Mesendoderm (in vitro differentiated cells): ENCODE results near the gene NSD1.

Experiments used
- DNase-seq: peaks from one replicate; pipeline ENCODE4 v3.0.0; 2013
- H2AK5ac ChIP-seq: 2 replicates; pipeline ENCODE4 v1.6.1; 2013; ENCODE audit warnings: low read length, inconsistent platforms
- H2BK120ac ChIP-seq: 2 replicates; pipeline ENCODE4 v1.6.1; 2013; ENCODE audit warnings: low read depth, mild to moderate bottlenecking, low read length, moderate library complexity, mixed read lengths
- H2BK15ac ChIP-seq: replicated peaks from 2 replicates; pipeline ENCODE4 v1.6.1; 2013; ENCODE audit warnings: low read depth, mild to moderate bottlenecking, moderate library complexity
- H2BK5ac ChIP-seq: 2 replicates; pipeline ENCODE4 v1.6.1; 2013; ENCODE audit warnings: low read length, inconsistent platforms
- H3K18ac ChIP-seq: 2 replicates; pipeline ENCODE4 v1.6.1; 2013; ENCODE audit warnings: mild to moderate bottlenecking, low read length, mixed read lengths
- H3K23ac ChIP-seq: one replicate; pipeline ENCODE4 v1.6.1; 2013; ENCODE audit warnings: low read length
- H3K27ac ChIP-seq: 2 replicates; pipeline ENCODE4 v1.5.1; 2013; ENCODE audit warnings: low read depth, mild to moderate bottlenecking, inconsistent platforms, low read length, moderate library complexity
- H3K27me3 ChIP-seq: 2 replicates; pipeline ENCODE4 v1.6.1; 2013; ENCODE audit warnings: low read length, control low read depth, mild to moderate bottlenecking, inconsistent platforms; ENCODE audit not compliant: insufficient read depth, poor library complexity
- H3K36me3 ChIP-seq: 2 replicates; pipeline ENCODE4 v1.6.1; 2013; ENCODE audit warnings: low read length, inconsistent platforms; ENCODE audit not compliant: control insufficient read depth, insufficient read depth
- H3K4ac ChIP-seq: one replicate; pipeline ENCODE4 v1.6.1; 2013; ENCODE audit warnings: low read depth, mild to moderate bottlenecking, low read length, moderate library complexity
- H3K4me1 ChIP-seq: 2 replicates; pipeline ENCODE4 v1.6.1; 2013; ENCODE audit warnings: low read depth, low read length, inconsistent platforms; ENCODE audit not compliant: control insufficient read depth
- H3K4me2 ChIP-seq: 2 replicates; pipeline ENCODE4 v1.6.1; 2013; ENCODE audit warnings: low read length
- H3K4me3 ChIP-seq: 2 replicates; pipeline ENCODE4 v1.5.1; 2013; ENCODE audit warnings: mild to moderate bottlenecking, low read length
- H3K56ac ChIP-seq: one replicate; pipeline ENCODE4 v1.6.1; 2013; ENCODE audit warnings: low read length
- H3K79me1 ChIP-seq: 2 replicates; pipeline ENCODE4 v1.6.1; 2013; ENCODE audit warnings: low read length, inconsistent platforms
- H3K79me2 ChIP-seq: 2 replicates; pipeline ENCODE4 v1.6.1; 2013; ENCODE audit warnings: mild to moderate bottlenecking, low read length; ENCODE audit not compliant: control insufficient read depth, insufficient read depth
- H3K9ac ChIP-seq: 2 replicates; pipeline ENCODE4 v1.6.1; 2013; ENCODE audit warnings: low read length, inconsistent platforms
- H4K5ac ChIP-seq: one replicate; pipeline ENCODE4 v1.6.1; 2013; ENCODE audit warnings: low read length
- H4K8ac ChIP-seq: one replicate; pipeline ENCODE4 v1.6.1; 2013; ENCODE audit warnings: low read depth, mild to moderate bottlenecking, control low read depth, low read length, moderate library complexity
- WGBS: extraction: QIAGEN DNeasy Blood & Tissue Kit; methylation state at CpG from one replicate; pipeline ENCODE4 v1.1.7; 2013; ENCODE audit warnings: low lambda C conversion rate, missing lambda C conversion rate; ENCODE audit not compliant: insufficient coverage; ENCODE audit errors: extremely low coverage; 5-methylcytosine and 5-hydroxymethylcytosine counted together

The NSD1 gene

GRCh38 chr5:177301503-177302165 lies 168.1 kb downstream of the NSD1 start:
- H3K23ac ChIP-seq = no peak overlapping the region
- H2BK120ac ChIP-seq = no peak overlapping the region
- H3K36me3 ChIP-seq = peaks cover 3% of the 10 kb centered on the region
- H3K79me2 ChIP-seq = peaks cover 18% of the 10 kb centered on the region
- no peak overlapping the region for H3K4me3 ChIP-seq
- no CpG with 5 or more reads among the region's 7 CpGs for WGBS
- H2BK15ac ChIP-seq = no peak overlapping the region
- no peaks in the 10 kb centered on the region for H3K27me3 ChIP-seq
- peaks cover 4% of the 10 kb centered on the region for H3K4me1 ChIP-seq
- peaks cover 10% of the 10 kb centered on the region for H3K79me1 ChIP-seq
- no peak overlapping the region for H4K8ac ChIP-seq
- no peak overlapping the region for H3K9ac ChIP-seq
- no peak overlapping the region for H3K27ac ChIP-seq
- no peak overlapping the region for H3K18ac ChIP-seq
- no peak overlapping the region for H3K56ac ChIP-seq
- no peak overlapping the region for H4K5ac ChIP-seq
- DNase-seq = peak; percentile 55
- no peak overlapping the region for H3K4me2 ChIP-seq
- no peak overlapping the region for H3K4ac ChIP-seq
- H2AK5ac ChIP-seq = no peak overlapping the region
- no peak overlapping the region for H2BK5ac ChIP-seq

- H2BK5ac ChIP-seq = no peak overlapping the region
- H3K23ac ChIP-seq = no peak overlapping the region
- no peak overlapping the region for H2AK5ac ChIP-seq
- peak overlapping the region; percentile 32 for H3K4me2 ChIP-seq
- peak; percentile 59 for DNase-seq
- H3K4ac ChIP-seq = no peak overlapping the region
- no peaks in the 10 kb centered on the region for H3K27me3 ChIP-seq
- no peak overlapping the region for H3K27ac ChIP-seq
- H3K79me1 ChIP-seq = peaks cover 10% of the 10 kb centered on the region
- H3K18ac ChIP-seq = peak overlapping the region; percentile 19
- peaks cover 18% of the 10 kb centered on the region for H3K79me2 ChIP-seq
- no CpG with 5 or more reads among the region's 24 CpGs for WGBS
- peaks cover 4% of the 10 kb centered on the region for H3K4me1 ChIP-seq
- H2BK120ac ChIP-seq = no peak overlapping the region
- H3K4me3 ChIP-seq = peak overlapping the region; percentile 78
- H4K5ac ChIP-seq = no peak overlapping the region
- no peak overlapping the region for H4K8ac ChIP-seq
- H3K56ac ChIP-seq = peak overlapping the region; percentile 97
- peaks cover 3% of the 10 kb centered on the region for H3K36me3 ChIP-seq
- peak overlapping the region; percentile 75 for H3K9ac ChIP-seq
- no peak overlapping the region for H2BK15ac ChIP-seq
Measured at GRCh38 chr5:177302354-177303110, 169.0 kb downstream of the NSD1 start.

GRCh38 chr5:177303121-177303924 lies 169.8 kb downstream of the NSD1 start, which contains the start of the genes PRELID1 and RAB24:
Gene PRELID1 (plus strand): TSS chr5:177303799. CDS start chr5:177303986, 187 bp downstream.
Gene RAB24 (minus strand): TSS chr5:177303719. CDS start chr5:177303288, 431 bp downstream.
- Histone ChIP-seq H3K79me1 (peaks cover 10% of the 10 kb centered on the region), H3K4ac (peak within 1 kb of the TSS; percentile 48), H3K56ac (peak within 1 kb of the TSS; percentile 97), H3K36me3 (peaks cover 3% of the 10 kb centered on the region), H3K27me3 (no peaks in the 10 kb centered on the region), H3K23ac (peak within 1 kb of the TSS; percentile 92), H2BK5ac (no peak within 1 kb of the TSS), H2BK15ac (no peak within 1 kb of the TSS), H3K9ac (peak within 1 kb of the TSS; percentile 79), H3K79me2 (peaks cover 18% of the 10 kb centered on the region), H3K18ac (peak within 1 kb of the TSS; percentile 46), H3K4me2 (peak within 1 kb of the TSS; percentile 58), H3K27ac (no peak within 1 kb of the TSS), H3K4me1 (peaks cover 4% of the 10 kb centered on the region), H2AK5ac (peak within 1 kb of the TSS; percentile 76), H4K5ac (no peak within 1 kb of the TSS), H4K8ac (peak within 1 kb of the TSS; percentile 3), H3K4me3 (peak within 1 kb of the TSS; percentile 78), H2BK120ac (no peak within 1 kb of the TSS)
- peak; percentile 92 for DNase-seq
- no CpG with 5 or more reads among the region's 100 CpGs for WGBS

GRCh38 chr5:177303925-177304391 lies 170.4 kb downstream of the NSD1 start:
- Histone ChIP-seq H3K4me2 (peak overlapping the region; percentile 58), H4K8ac (no peak overlapping the region), H2BK15ac (no peak overlapping the region), H3K4me3 (peak overlapping the region; percentile 61), H3K23ac (peak overlapping the region; percentile 15), H3K36me3 (peaks cover 3% of the 10 kb centered on the region), H3K56ac (peak overlapping the region; percentile 83), H3K4ac (peak overlapping the region; percentile 48), H3K4me1 (peaks cover 4% of the 10 kb centered on the region), H3K79me2 (peaks cover 18% of the 10 kb centered on the region), H3K27ac (no peak overlapping the region), H3K79me1 (peaks cover 10% of the 10 kb centered on the region), H2AK5ac (peak overlapping the region; percentile 76), H4K5ac (no peak overlapping the region), H2BK120ac (no peak overlapping the region), H3K18ac (peak overlapping the region; percentile 46), H3K9ac (peak overlapping the region; percentile 79), H2BK5ac (no peak overlapping the region), H3K27me3 (no peaks in the 10 kb centered on the region)
- WGBS = no CpG with 5 or more reads among the region's 25 CpGs
- DNase-seq = no peak

GRCh38 chr5:177304392-177305119 lies 171.0 kb downstream of the NSD1 start:
- Histone ChIP-seq H2AK5ac (peak overlapping the region; percentile 76), H2BK120ac (no peak overlapping the region), H3K56ac (peak overlapping the region; percentile 83), H3K4me1 (peaks cover 4% of the 10 kb centered on the region), H3K36me3 (peaks cover 3% of the 10 kb centered on the region), H3K23ac (no peak overlapping the region), H4K8ac (no peak overlapping the region), H3K79me1 (peaks cover 10% of the 10 kb centered on the region), H3K4ac (peak overlapping the region; percentile 44), H3K18ac (no peak overlapping the region), H3K27me3 (no peaks in the 10 kb centered on the region), H2BK15ac (no peak overlapping the region), H3K79me2 (peaks cover 18% of the 10 kb centered on the region), H4K5ac (no peak overlapping the region), H3K4me3 (peak overlapping the region; percentile 61), H3K9ac (peak overlapping the region; percentile 79), H3K4me2 (peak overlapping the region; percentile 58), H2BK5ac (no peak overlapping the region), H3K27ac (no peak overlapping the region)
- DNase-seq = no peak
- WGBS = no CpG with 5 or more reads among the region's 19 CpGs
